H9 (cell line): ENCODE measurements around the gene CPLANE1. TPM values are rescaled to one million over a fixed set of nuclear protein-coding genes. Genes with fewer than 3 reads are reported as not detected.

ENCODE experiments used
- DNase-seq: peaks from one replicate; pipeline ENCODE4 v3.0.0-alpha.2; 2017
- H2AFZ ChIP-seq: one replicate; pipeline ENCODE4 v1.6.1; 2013; ENCODE audit warnings: mild to moderate bottlenecking, low read length, control low read depth, moderate library complexity
- H2AK5ac ChIP-seq: 2 replicates; pipeline ENCODE4 v1.6.1; 2013; ENCODE audit warnings: low read length, control low read depth, mixed read lengths; ENCODE audit not compliant: insufficient read length
- H2BK120ac ChIP-seq: one replicate; pipeline ENCODE4 v1.6.1; 2013; ENCODE audit warnings: low read depth, mild to moderate bottlenecking, low read length, control low read depth, inconsistent platforms; ENCODE audit not compliant: poor library complexity, severe bottlenecking
- H2BK12ac ChIP-seq: 2 replicates; pipeline ENCODE4 v1.6.1; 2013; ENCODE audit warnings: low read length, control low read depth, mixed read lengths, low read depth; ENCODE audit not compliant: insufficient read length
- H2BK15ac ChIP-seq: 2 replicates; pipeline ENCODE4 v1.6.1; 2013; ENCODE audit warnings: low read depth, low read length, control low read depth
- H2BK20ac ChIP-seq: one replicate; pipeline ENCODE4 v1.6.1; 2013; ENCODE audit warnings: low read depth, mild to moderate bottlenecking, low read length, control low read depth, inconsistent platforms; ENCODE audit not compliant: poor library complexity, severe bottlenecking
- H2BK5ac ChIP-seq: 2 replicates; pipeline ENCODE4 v1.6.1; 2013; ENCODE audit warnings: low read length, control low read depth, mixed read lengths; ENCODE audit not compliant: insufficient read length
- H3K14ac ChIP-seq: 2 replicates; pipeline ENCODE4 v1.6.1; 2013; ENCODE audit warnings: low read length, control low read depth; ENCODE audit not compliant: insufficient read depth
- H3K18ac ChIP-seq: 2 replicates; pipeline ENCODE4 v1.6.1; 2013; ENCODE audit warnings: low read depth, mild to moderate bottlenecking, mixed read lengths, low read length, control low read depth; ENCODE audit not compliant: insufficient read length
- H3K23ac ChIP-seq: 2 replicates; pipeline ENCODE4 v1.6.1; 2013; ENCODE audit warnings: low read length, control low read depth, mixed read lengths, low read depth; ENCODE audit not compliant: insufficient read length
- H3K23me2 ChIP-seq: 2 replicates; pipeline ENCODE4 v1.6.1; 2013; ENCODE audit warnings: low read depth, mild to moderate bottlenecking, mixed read lengths, low read length, control low read depth; ENCODE audit not compliant: insufficient read length, poor library complexity, severe bottlenecking
- H3K27ac ChIP-seq: 2 replicates; pipeline ENCODE4 v1.5.1; 2013; ENCODE audit warnings: low read length, control low read depth, mixed read lengths, low read depth; ENCODE audit not compliant: insufficient read length
- H3K27me3 ChIP-seq: 2 replicates; pipeline ENCODE4 v1.6.1; 2013; ENCODE audit warnings: low read length, control low read depth, inconsistent platforms; ENCODE audit not compliant: insufficient read depth
- H3K4ac ChIP-seq: 2 replicates; pipeline ENCODE4 v1.6.1; 2013; ENCODE audit warnings: low read depth, mild to moderate bottlenecking, control low read depth, inconsistent platforms, low read length, moderate library complexity
- H3K4me1 ChIP-seq: 2 replicates; pipeline ENCODE4 v1.6.1; 2013; ENCODE audit warnings: low read length, control low read depth, inconsistent platforms; ENCODE audit not compliant: insufficient read depth
- H3K4me2 ChIP-seq: 2 replicates; pipeline ENCODE4 v1.6.1; 2013; ENCODE audit warnings: low read length, control low read depth, mixed read lengths; ENCODE audit not compliant: insufficient read length, insufficient read depth
- H3K56ac ChIP-seq: 2 replicates; pipeline ENCODE4 v1.6.1; 2013; ENCODE audit warnings: low read depth, mild to moderate bottlenecking, mixed read lengths, low read length, control low read depth; ENCODE audit not compliant: insufficient read length
- H3K79me1 ChIP-seq: 2 replicates; pipeline ENCODE4 v1.6.1; 2013; ENCODE audit warnings: low read depth, mild to moderate bottlenecking, moderate library complexity, low read length, control low read depth, inconsistent platforms; ENCODE audit not compliant: insufficient read depth, poor library complexity, severe bottlenecking
- H3K79me2 ChIP-seq: 2 replicates; pipeline ENCODE4 v1.6.1; 2013; ENCODE audit warnings: low read length, control low read depth, inconsistent platforms; ENCODE audit not compliant: insufficient read depth
- H3K9ac ChIP-seq: 2 replicates; pipeline ENCODE4 v1.6.1; 2013; ENCODE audit warnings: low read length, control low read depth, mixed read lengths; ENCODE audit not compliant: insufficient read length; ENCODE audit errors: extremely low read depth
- H3K9me3 ChIP-seq: one replicate; pipeline ENCODE4 v1.6.1; 2013; ENCODE audit warnings: low read depth, low read length, inconsistent platforms; ENCODE audit not compliant: control insufficient read depth
- H3T11ph ChIP-seq: one replicate; pipeline ENCODE4 v1.6.1; 2013; ENCODE audit warnings: mild to moderate bottlenecking, low read length, control low read depth, inconsistent platforms
- H4K20me1 ChIP-seq: one replicate; pipeline ENCODE4 v1.6.1; 2013; ENCODE audit not compliant: control insufficient read depth, insufficient read length, insufficient read depth
- H4K5ac ChIP-seq: 2 replicates; pipeline ENCODE4 v1.6.1; 2013; ENCODE audit warnings: low read depth, mild to moderate bottlenecking, mixed read lengths, low read length, control low read depth; ENCODE audit not compliant: insufficient read length
- H4K8ac ChIP-seq: replicated peaks from 2 replicates; pipeline ENCODE4 v1.6.1; 2013; ENCODE audit warnings: low read length, control low read depth, mixed read lengths, low read depth; ENCODE audit not compliant: insufficient read length
- H4K91ac ChIP-seq: 2 replicates; pipeline ENCODE4 v1.6.1; 2013; ENCODE audit warnings: low read depth, mild to moderate bottlenecking, moderate library complexity, mixed read lengths, low read length, control low read depth; ENCODE audit not compliant: insufficient read length
- H3K27ac Mint-ChIP-seq, 3 experiments: 2 replicates in 2 of 3; 3 replicates in 1 of 3; pipeline ENCODE4 v1.8.0; 2020 to 2021; ENCODE audit warnings: mixed read lengths in 3 of 3, mild to moderate bottlenecking in 1 of 3, moderate library complexity in 1 of 3
- H3K27me3 Mint-ChIP-seq: 2 replicates; pipeline ENCODE4 v1.8.0; 2021; ENCODE audit warnings: low read depth, mild to moderate bottlenecking, moderate library complexity, mixed read lengths
- H3K36me3 Mint-ChIP-seq, 3 experiments: 2 replicates in 2 of 3; 3 replicates in 1 of 3; pipeline ENCODE4 v1.8.0; 2020 to 2021; ENCODE audit warnings: low read depth in 3 of 3, mixed read lengths in 3 of 3; ENCODE audit not compliant: insufficient read depth in 1 of 3
- H3K4me1 Mint-ChIP-seq, 2 experiments: 2 replicates each; pipeline ENCODE4 v1.8.0; 2020; ENCODE audit warnings: mixed read lengths in 2 of 2
- H3K4me3 Mint-ChIP-seq, 2 experiments: 2 replicates in 1 of 2; 3 replicates in 1 of 2; pipeline ENCODE4 v1.8.0; 2020 to 2021; ENCODE audit warnings: mild to moderate bottlenecking in 2 of 2, mixed read lengths in 2 of 2, moderate library complexity in 1 of 2
- H3K9me3 Mint-ChIP-seq, 2 experiments: 2 replicates in 1 of 2; 3 replicates in 1 of 2; pipeline ENCODE4 v1.8.0; 2020; ENCODE audit warnings: mild to moderate bottlenecking in 2 of 2, mixed read lengths in 2 of 2, moderate library complexity in 1 of 2
- CTCF ChIP-seq: fragments of 200-600 bp; sonication (generic); conservative IDR thresholded peaks from 3 replicates; pipeline ENCODE4 v1.8.0; 2021; ENCODE audit warnings: antibody characterized with exemption, mild to moderate bottlenecking
- WGBS: extraction: QIAGEN DNeasy Blood & Tissue Kit; methylation state at CpG from one replicate; pipeline ENCODE4 v1.1.7; 2013; ENCODE audit warnings: missing lambda C conversion rate, low lambda C conversion rate, mixed read lengths; ENCODE audit not compliant: insufficient read length; ENCODE audit errors: extremely low coverage; 5-methylcytosine and 5-hydroxymethylcytosine counted together
- total RNA-seq: library from RNA; stranded (reverse); gene quantifications from 2 replicates; pipeline ENCODE4 v1.2.1, GENCODE V29; 2021

CPLANE1 gene
- total RNA-seq, 1 experiment from 2014 or later = 11.6 TPM

GRCh38 chr5:37110135-37110534 lies 139.0 kb downstream of the CPLANE1 start:
- H3K9me3 ChIP-seq = no peaks in the 10 kb centered on the region
- no peaks in the 10 kb centered on the region for H3K4me1 ChIP-seq
- H2AK5ac ChIP-seq = no peak overlapping the region
- H4K8ac ChIP-seq = no peak overlapping the region
- no peak overlapping the region for H4K5ac ChIP-seq
- H3K79me1 ChIP-seq = no peaks in the 10 kb centered on the region
- H3K79me2 ChIP-seq = no peaks in the 10 kb centered on the region
- H4K91ac ChIP-seq = no peak overlapping the region
- H2BK5ac ChIP-seq = no peak overlapping the region
- H3K4ac ChIP-seq = no peak overlapping the region
- Mint-ChIP-seq H3K27ac (no peak overlapping the region; a peak in 1 of 7 replicates), H3K4me3 (no peak overlapping the region), H3K9me3 (no peaks in the 10 kb centered on the region; a peak in 1 of 5 replicates), H3K36me3 (peaks cover 5 to 23% (median 22%) of the 10 kb centered on the region in 3 experiments; a peak in 6 of 7 replicates), H3K4me1 (no peaks in the 10 kb centered on the region), H3K27me3 (no peaks in the 10 kb centered on the region)
- no peak overlapping the region for H3K9ac ChIP-seq
- no peak overlapping the region for H2BK12ac ChIP-seq
- H2BK15ac ChIP-seq = no peak overlapping the region
- H2AFZ ChIP-seq = no peak overlapping the region
- no peaks in the 10 kb centered on the region for H3K23me2 ChIP-seq
- no peak overlapping the region for H2BK20ac ChIP-seq
- no peak overlapping the region for H3K23ac ChIP-seq
- no peak overlapping the region for H3K14ac ChIP-seq
- H2BK120ac ChIP-seq = no peak overlapping the region
- H3K27ac ChIP-seq = no peak overlapping the region
- H3K56ac ChIP-seq = no peak overlapping the region
- no peak overlapping the region for H3K18ac ChIP-seq
- no peak for TF ChIP-seq CTCF
- H3K27me3 ChIP-seq = no peaks in the 10 kb centered on the region
- no peaks in the 10 kb centered on the region for H4K20me1 ChIP-seq
- no peak overlapping the region for H3K4me2 ChIP-seq
- DNase-seq = no peak
- no peak overlapping the region for H3T11ph ChIP-seq
- no CpG with 5 or more reads among the region's 1 CpG for WGBS
